GM21723 (cell line): ENCODE data around the gene ZNF235.
"Not testable (repeated sequence)": the region's sequence is repeated elsewhere in the genome, so short reads cannot be mapped to it uniquely, and the experiment has no call there.

Source experiments
- ATAC-seq: cut with Tn5 transposase; IDR thresholded peaks from one replicate; pipeline ENCODE4 v1.9.1; 2021; ENCODE audit warnings: mild to moderate bottlenecking, moderate library complexity; ENCODE audit not compliant: unreplicated experiment

The ZNF235 gene

DNA sequence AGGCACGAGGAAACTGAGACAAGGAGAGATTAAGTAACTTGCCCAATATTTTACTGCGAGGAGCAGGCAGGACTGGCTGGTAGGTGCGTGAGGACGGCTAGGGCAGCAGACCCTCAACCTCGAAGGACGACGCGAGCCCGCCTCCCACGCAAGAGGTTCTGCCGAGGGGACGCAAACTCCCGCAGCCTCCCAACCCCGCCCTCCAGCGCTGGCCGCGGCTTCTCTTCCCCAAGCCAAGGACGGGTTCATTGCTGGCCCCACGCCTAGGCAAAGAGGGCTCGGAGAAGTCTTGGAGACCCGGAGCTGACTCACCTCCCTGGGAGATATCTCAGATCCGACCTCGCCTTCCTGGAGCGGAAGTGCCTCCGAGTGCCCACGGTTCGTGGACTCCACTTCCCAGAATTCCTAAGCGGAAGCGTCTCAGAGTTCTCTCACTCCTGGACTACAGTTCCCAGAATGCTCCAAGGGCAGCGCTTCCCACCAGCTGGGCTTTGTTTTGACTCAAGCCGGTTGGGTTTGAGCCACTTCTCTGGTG lies at the start of gene ZNF235:
TSS of gene ZNF235 (minus strand) at position 367 of the 535 bp plus-strand sequence. CDS start 1,621 bp downstream, outside the sequence.
- ATAC-seq = peak; percentile 86

DNA sequence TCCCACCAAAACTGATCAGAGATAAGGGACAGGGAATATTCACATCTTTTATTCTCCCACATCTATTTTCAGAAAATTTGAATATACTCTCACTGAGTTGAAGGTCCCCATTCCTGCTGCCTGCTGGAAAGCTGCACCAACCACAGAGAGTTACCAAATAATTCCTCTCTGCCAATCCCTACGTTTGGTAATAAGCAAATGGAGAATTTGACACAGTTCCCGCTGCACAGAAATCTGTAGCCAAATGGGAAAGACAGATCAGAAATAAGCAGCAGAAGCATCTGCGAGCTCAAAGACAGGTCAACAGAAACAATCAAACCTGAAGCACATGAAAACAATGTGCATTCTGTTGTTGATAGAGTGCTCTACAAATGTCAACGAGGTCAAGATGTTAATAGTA lies 41.7 kb upstream of the ZNF235 start:
- no peak for ATAC-seq

DNA sequence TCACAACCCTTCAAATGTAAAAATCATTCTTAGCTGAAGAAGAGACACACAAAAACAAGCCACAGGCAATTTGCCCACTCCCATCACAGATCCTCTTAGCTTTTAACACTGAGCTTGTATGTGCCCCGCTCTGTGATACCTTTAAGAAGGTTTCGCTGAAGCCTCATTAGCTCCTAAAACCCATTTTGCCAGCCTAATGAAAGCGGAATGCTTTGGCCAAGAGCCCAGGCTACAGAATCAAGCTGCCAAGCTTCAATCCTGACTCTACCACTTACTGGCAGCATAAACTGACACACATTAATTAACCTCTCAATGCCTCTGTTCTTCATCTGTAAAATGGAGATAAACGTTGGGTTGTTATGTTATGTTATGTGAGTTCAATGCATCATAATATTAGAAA lies 41.1 kb upstream of the ZNF235 start:
- ATAC-seq = no peak

DNA sequence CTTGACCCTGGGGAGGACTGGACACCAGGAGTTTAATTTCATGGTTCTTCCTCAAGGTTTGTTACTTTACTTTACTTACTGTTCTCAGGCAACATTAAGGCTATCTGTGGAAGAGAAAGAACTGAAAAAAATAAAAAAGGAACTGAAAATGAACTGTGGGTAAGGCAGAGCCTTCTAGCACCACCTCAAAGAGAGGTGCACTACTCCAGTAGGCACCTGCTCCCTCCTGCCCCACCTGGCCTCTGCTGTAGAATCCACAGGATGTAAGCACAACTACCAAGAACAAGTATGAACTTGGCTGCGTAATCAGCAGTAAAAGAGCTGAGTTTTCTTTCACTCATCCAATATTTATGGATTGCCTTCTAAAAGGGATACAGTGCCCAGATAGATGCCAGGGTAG lies 39.4 kb upstream of the ZNF235 start:
- no peak for ATAC-seq

DNA sequence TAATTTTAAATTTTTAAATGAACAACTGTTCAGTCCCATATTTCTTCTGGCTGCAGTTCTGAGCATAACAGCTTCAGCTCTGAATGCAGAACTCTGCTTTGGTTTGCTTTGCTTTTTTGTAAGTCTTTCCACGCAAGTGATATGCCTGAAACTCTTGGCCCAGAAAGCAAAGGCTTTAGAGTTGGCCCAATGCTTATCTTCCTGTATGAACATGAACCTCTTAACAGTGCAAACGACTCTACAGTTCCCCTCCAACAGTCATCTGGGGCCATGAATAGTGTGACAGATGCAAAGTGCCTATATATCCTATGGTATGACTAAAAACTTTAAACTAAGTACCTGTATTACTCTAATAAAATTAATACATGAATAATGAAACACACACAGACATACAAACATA lies 37.0 kb upstream of the ZNF235 start:
- no peak for ATAC-seq

DNA sequence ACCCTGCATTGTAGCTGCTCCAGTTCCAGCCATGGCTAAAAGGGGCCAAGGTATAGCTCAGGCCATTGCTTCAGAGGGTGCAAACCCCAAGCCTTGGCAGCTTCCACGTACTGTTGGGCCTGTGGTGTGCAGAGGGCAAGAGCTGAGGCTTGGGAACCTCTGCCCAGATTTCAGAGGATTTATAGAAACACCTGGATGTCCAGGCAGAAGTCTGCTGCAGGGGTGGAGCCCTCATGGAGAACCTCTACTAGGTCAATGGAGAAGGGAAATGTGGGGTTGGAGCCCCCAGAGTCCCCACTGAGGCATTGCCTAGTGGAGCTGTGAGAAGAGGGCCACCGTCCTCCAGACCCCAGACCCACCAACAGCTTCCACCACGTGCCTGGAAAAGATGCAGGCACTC lies 29.8 kb upstream of the ZNF235 start:
- not testable (repeated sequence) for ATAC-seq

DNA sequence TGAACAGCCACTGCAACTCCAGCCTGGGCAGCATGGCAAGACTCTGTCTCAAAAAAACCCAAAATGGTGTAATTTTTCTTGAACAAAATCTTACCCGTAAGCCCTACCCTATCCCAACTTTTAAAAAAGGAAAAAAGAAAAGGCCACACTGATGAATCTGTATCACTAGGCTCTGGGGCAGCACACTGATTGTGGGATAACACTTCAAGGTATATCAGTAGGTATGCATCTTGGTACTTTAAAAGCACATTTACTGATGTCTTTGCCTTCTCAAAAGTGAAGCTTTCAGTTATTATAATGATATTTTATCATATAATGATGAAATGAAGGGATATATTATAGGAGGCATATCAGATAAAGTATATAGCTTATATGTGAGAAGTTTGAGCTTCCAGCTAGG lies 27.3 kb upstream of the ZNF235 start:
- no peak for ATAC-seq

DNA sequence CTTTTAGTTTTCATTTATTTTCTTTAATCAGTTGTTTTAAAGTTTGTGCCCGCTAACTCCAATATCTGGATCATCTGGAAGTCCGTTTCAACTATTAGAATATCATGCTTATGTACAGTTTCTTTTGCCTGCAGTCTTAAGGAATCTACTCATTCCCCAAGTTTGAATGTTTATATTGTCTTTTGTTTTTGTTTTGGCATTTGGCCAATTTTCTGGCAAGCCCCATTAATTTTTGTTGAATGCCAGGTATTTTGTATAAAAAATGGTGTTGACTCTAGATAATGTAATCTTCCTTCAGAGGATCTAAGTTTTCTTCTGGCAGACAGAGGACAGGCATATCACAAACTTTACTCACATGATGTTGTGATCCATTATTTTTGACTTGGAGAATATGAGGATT lies 11.1 kb upstream of the ZNF235 start:
- ATAC-seq = no peak

DNA sequence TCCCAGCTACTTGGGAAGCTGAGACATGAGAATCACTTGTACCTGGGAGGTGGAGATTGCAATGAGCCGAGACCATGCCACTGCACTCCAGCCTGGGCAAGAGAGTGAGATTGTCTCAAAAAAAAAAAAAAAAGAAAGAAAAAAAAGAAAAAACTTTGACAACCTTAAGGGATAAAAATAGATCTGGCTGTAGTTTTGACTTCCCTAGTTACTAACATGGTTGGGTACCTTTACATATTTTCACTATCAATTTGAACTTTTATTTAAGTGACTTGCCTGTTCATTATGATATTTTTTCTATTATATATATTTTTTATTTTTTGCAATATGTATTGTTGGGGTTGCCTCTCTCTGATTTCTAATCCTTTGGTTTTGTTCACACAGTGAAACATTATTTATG lies 8.4 kb upstream of the ZNF235 start:
- no peak for ATAC-seq

DNA sequence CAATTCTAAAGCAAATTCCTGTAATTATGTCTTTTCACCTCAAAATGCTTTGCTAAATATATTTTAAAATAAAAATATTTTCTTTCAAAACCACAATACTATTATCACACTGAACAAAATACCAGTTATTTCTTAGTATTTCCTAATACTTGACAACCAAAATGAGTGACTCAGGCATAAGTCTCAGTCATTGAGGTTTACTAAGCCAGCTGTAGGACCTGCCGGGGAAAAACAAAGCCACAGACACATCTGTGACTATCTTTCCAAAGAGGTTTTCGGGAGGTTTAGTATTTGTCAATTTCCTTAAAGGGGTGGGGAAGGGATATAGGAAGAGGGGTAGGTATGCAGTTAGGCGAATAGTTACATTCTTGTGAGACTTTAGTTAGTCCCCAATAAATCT lies 3.2 kb upstream of the ZNF235 start:
- ATAC-seq = no peak

DNA sequence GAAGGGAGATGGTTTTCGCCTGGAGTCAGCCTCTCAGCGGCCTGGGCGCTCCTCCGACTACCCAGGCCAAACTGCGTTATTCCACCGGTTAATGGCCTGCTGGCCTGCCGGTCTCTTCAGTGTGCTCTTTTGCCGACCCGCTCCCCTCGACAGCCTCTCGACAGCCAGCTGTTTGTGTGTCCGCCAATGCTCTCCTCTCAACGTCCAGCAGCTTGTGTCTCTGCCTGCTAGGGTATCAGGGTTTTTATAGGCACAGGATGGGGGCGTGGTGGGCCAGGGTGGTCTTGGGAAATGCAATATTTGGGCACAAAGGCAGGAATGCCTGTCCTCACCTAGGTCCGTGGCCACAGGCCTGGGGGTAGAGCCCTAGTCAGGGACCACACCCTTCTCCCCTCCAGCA lies 1.5 kb upstream of the ZNF235 start:
- no peak for ATAC-seq

DNA sequence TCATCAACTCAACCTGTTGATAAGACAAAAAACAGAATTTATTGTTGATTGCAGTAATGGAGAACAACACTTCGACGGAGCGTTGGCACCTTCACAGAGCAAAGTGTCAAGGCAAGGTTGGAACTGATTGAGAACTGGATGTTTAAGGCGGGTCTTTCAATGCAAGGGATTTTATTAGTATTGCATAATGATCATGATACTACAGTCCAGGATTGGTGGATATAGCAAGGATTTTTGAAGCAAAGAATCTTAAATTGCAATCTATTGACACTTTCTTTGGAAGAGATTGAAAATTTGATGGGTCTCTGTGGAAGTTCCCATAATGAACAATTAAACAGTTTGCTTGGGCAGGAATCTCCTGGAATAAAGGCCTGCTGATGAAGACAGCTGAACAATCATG lies 632 bp upstream of the ZNF235 start:
- no peak for ATAC-seq

DNA sequence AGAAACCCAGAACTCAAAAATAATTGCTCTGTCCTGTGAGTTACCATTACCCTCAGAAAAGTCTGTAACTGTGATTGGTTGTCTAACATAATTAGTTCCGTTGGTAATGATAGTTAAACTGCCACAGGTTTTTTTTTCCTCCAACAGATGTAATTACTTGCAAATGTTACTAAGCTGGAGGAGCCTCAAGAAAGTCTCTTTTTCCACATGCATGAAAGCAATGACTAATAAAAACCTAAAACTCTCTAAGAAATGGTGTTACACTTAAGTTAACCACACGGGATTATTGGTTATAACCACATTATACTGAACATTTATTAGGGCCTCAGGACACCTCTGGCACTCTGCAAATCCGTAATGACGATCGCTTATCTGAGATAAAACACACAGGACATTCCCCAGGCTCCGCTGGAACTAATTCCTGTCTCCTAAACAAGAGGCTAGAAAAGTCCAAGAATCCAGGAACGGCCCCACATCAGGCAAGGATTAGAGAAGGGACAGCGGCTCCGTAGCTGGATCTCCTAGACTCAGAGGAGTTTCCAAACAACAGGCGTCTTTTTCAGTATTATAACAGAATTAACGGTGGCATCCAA lies 753 bp downstream of the ZNF235 start:
- peak; percentile 17 for ATAC-seq

DNA sequence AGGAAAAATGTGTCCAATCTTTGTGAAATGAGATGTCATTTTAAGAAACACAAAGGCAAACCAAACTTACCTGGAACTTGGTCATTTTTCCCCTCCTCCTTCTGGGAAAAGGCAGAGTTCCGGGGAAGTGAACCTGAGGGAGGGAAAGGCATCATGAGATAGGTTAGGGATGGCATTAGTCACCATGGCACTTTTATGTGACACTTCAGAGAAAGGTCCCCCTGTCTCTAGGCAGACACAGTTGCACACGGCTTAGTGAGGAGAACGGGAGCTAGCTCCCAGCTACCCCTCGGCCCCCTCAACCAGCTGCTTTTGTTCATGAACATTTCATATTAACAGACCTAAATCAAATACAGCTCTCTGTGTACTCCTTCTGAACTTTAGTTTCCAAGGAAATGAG lies 1.5 kb downstream of the ZNF235 start:
- ATAC-seq = no peak

DNA sequence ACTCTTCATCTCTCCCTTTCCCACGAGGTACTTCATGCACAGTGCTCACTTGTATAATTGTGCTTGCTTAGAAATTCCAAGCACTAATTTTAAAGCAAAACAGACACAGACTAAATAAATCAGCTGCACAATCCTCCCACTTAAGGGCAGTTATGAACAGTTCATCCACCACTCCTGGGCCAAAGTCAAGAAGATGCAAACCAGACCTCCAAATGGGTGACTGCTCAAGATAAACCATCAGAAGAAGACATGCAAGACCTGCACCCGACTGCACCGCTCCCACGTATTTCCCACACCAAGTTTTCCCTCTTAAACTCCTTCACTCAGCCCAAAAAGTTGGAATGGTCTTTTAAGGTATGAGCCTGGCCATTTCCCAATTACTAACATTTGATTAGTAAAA lies 19.9 kb downstream of the ZNF235 start:
- no peak for ATAC-seq

DNA sequence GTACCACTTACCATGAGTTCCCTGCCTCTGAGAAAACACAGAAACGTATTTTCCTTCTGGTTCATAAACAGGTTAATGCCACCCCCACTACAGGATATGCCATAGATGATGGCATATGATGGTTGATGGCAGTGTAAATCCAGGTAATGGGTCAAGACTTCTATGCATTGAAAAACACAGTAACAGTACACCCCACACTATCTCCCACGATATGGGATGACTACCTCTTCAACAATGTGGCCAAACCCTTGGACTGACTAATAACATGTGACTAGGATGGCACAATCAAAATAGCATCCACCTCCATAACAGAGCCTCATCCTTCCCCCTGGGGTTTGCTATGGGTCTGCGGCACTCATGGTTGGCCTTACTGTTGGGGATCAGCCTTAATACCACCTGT lies 22.0 kb downstream of the ZNF235 start:
- no peak for ATAC-seq

DNA sequence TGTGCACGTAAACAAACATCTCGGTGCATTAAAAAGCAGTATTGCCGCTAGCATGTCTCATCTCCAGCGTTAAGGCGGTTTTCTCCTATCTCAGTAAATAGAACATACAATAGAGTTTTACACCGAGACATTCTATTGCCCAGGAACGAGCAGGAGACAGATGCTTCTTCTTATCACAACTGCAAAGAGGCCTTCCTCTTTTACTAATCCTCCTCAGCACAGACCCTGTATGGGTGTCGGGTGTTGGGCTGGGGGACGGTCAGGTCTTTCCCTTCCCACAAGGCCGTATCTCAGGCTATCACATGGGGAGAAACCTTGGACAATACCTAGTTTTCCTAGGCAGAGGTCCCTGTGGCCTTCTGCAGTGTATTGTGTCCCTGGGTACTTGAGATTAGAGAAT lies 23.9 kb downstream of the ZNF235 start:
- ATAC-seq = no peak

DNA sequence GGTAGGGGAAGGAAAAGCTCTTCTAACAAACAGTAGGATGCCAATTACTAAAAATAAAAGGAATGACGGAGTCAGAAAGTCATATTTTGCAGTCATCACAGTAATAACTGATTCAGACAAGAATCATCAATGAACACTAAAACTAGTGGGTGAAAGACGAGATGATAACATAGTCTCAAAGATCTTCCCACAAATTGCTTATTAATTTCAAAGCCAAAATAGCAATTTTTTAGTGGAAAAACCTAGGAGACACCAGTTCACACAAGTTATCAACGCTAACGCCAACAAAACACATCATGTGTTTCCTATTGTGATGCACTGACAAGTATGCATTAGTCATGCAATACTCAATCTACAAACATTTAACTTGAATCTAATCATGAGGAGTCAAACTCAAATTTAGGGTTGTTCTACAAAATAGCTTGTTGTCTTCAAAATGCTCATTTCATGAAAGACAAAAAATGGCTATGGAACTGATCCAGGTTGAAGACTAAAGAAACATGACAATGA lies 26.6 kb downstream of the ZNF235 start:
- no peak for ATAC-seq

DNA sequence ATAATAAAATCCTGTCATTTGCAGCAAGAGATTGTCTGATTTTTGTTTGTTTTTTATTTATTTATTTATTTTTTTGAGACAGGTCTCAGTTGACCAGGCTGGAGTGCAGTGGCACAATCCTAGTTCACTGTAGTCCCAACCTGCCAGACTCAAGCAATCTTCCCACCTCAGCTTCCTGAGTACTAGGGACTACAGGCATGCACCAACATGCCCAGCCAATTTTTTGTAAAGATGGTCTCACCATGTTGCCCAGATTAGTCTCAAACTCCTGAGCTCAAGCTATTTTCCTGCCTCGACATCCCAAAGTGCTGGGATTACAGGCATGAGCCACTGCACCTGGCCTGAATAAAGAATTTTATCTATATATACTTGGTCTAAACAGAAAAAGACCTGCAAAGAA lies 27.5 kb downstream of the ZNF235 start:
- ATAC-seq = no peak

DNA sequence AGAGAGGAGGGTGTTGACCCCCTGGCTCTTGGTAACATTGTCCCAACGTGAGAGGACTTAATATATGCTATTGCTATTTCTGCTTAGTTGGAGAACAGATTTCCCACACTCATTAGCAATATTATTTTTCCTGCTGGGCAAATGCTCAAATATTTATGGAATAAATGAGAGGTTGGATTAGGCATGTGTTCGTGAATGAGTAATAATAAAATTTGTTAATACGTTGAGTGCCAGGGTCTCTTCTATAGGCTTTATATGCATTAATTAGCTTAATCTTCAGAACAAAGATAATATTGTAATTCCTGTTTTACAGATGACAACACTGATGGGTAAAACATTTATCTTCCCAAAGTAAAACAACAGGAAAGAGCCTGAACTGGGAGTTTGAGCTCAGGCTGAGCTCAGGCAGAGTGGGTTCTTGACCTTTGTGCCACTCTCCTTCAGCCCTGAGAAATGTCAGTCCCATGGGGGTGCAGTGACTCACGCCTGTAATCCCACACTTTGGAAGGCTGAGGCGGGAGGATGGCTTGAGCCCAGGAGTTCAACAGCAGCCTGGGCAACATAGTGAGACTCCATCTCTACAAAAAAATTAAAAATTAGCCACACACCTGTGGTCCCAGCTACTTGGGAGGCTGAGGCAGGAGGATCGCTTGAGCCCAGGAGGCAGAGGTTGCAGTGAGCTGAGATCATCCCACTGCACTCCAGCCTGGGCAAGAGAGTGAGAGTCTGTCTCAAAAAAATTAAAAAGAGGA lies 44.0 kb downstream of the ZNF235 start:
- ATAC-seq = no peak

DNA sequence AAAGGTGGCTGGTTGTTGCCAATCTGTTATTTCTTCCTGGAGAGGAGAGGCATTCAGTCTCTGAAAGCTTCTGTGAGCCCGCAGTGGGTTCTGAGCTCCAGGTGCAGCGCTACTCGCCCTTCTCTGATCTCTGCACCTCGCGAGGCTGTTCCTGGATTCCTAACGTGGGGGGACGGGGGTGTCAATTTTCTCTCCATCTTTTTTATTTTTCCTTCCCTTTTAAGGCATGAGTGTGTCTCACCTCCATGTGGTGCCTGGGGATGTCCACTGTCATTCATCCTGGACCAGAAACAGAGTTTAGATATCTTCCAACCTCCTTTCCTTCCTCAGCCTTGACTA lies 44.5 kb downstream of the ZNF235 start:
- ATAC-seq = no peak

DNA sequence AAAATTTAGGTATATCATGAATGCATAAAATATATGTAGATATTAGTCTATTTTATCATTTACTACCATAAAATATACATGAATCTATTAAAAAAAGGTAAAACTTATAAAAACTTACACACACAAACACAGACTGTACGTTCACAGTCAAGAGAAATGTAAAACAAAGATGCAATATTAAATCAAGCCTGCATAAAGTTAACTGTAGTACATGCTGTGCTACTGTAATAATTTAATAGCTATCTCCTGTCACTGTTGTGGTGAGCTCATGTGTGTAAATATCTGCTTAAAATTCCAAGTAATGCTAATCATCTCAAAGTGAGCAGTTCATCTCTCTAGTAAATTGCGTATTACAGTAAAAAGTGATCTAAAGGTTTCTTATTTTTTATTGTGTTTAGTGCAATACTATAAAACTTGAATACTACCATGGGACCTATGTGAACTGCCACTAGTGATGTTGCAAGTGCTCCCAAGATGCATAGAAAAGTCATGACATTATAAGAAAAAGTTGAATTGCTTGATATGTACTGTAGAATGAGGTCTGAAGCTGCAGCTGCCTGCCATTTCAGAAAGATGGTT lies 45.9 kb downstream of the ZNF235 start:
- no peak for ATAC-seq
